Liver (tissue), 9 donors: ENCODE measurements around the gene ZNF333. TPM values are rescaled to one million over a fixed set of nuclear protein-coding genes. Genes with fewer than 3 reads are reported as not detected.

Experiments used
- DNase-seq: peaks from one replicate; pipeline ENCODE4 v3.0.0-alpha.2; 2017; ENCODE audit warnings: low spot score
- H3K27ac ChIP-seq, 2 donors: one replicate each; pipeline ENCODE4 v1.7.0; 2013; ENCODE audit warnings: inconsistent platforms in 2 of 2, low read length in 2 of 2, control low read depth in 1 of 2, low read depth in 1 of 2, mild to moderate bottlenecking in 1 of 2
- H3K27me3 ChIP-seq, 4 donors: one replicate each; pipeline versions ENCODE4 v1.6.1 to v1.7.0; 2013; ENCODE audit warnings: low read length in 3 of 4, inconsistent platforms in 1 of 4, mild to moderate bottlenecking in 1 of 4, moderate library complexity in 1 of 4; ENCODE audit not compliant: control insufficient read depth in 4 of 4, insufficient read depth in 4 of 4
- H3K36me3 ChIP-seq, 4 donors: one replicate each; pipeline versions ENCODE4 v1.6.1 to v1.7.0; 2013; ENCODE audit warnings: low read length in 3 of 4, mild to moderate bottlenecking in 3 of 4, low read depth in 1 of 4, moderate library complexity in 1 of 4; ENCODE audit not compliant: control insufficient read depth in 4 of 4, insufficient read depth in 3 of 4
- H3K4me1 ChIP-seq, 4 donors: one replicate each; pipeline versions ENCODE4 v1.6.1 to v1.7.0; 2013; ENCODE audit warnings: low read length in 3 of 4, mild to moderate bottlenecking in 3 of 4, moderate library complexity in 1 of 4; ENCODE audit not compliant: control insufficient read depth in 4 of 4, insufficient read depth in 4 of 4
- H3K4me3 ChIP-seq, 3 donors: one replicate each; pipeline versions ENCODE4 v1.6.1 to v1.7.0; 2013; ENCODE audit warnings: low read length in 3 of 3, control low read depth in 1 of 3, low read depth in 1 of 3, mild to moderate bottlenecking in 1 of 3
- H3K9ac ChIP-seq, 2 donors: one replicate each; pipeline ENCODE4 v1.7.0; 2013; ENCODE audit warnings: low read length in 2 of 2, mild to moderate bottlenecking in 2 of 2, moderate library complexity in 2 of 2, control low read depth in 1 of 2, low read depth in 1 of 2
- H3K9me3 ChIP-seq, 4 donors: one replicate each; pipeline versions ENCODE4 v1.6.1 to v1.7.0; 2013; ENCODE audit warnings: low read length in 3 of 4; ENCODE audit not compliant: control insufficient read depth in 4 of 4
- EGR1 ChIP-seq, 2 donors: IDR thresholded peaks; 2 replicates each; pipeline ENCODE4 v1.6.1; 2016 to 2018; ENCODE audit warnings: antibody characterized with exemption in 2 of 2, low read depth in 2 of 2
- FOXA1 ChIP-seq: IDR thresholded peaks from 2 replicates; pipeline ENCODE4 v1.6.1; 2016; ENCODE audit warnings: antibody characterized with exemption
- FOXA2 ChIP-seq: IDR thresholded peaks from 2 replicates; pipeline ENCODE4 v1.6.1; 2016; ENCODE audit warnings: antibody characterized with exemption
- GABPA ChIP-seq, 2 donors: IDR thresholded peaks in 1 of 2; conservative IDR thresholded peaks in 1 of 2; 2 replicates each; pipeline ENCODE4 v1.6.1; 2016; ENCODE audit warnings: antibody characterized with exemption in 2 of 2, mild to moderate bottlenecking in 1 of 2, moderate library complexity in 1 of 2
- HNF4A ChIP-seq, 2 donors: conservative IDR thresholded peaks; 2 replicates each; pipeline ENCODE4 v1.6.1; 2016; ENCODE audit warnings: antibody characterized with exemption in 2 of 2, mild to moderate bottlenecking in 2 of 2
- HNF4G ChIP-seq: IDR thresholded peaks from 2 replicates; pipeline ENCODE4 v1.6.1; 2016; ENCODE audit warnings: antibody characterized with exemption
- NR2F2 ChIP-seq: IDR thresholded peaks from 2 replicates; pipeline ENCODE4 v1.6.1; 2016; ENCODE audit warnings: antibody characterized with exemption
- RAD21 ChIP-seq, 2 donors: IDR thresholded peaks; 2 replicates each; pipeline ENCODE4 v1.6.1; 2016; ENCODE audit warnings: antibody characterized with exemption in 2 of 2, mild to moderate bottlenecking in 2 of 2
- SP1 ChIP-seq: IDR thresholded peaks from 2 replicates; pipeline ENCODE4 v1.6.1; 2018; ENCODE audit warnings: antibody characterized with exemption, mild to moderate bottlenecking
- TAF1 ChIP-seq: conservative IDR thresholded peaks from 2 replicates; pipeline ENCODE4 v1.6.1; 2016; ENCODE audit warnings: antibody characterized with exemption, mild to moderate bottlenecking
- YY1 ChIP-seq: IDR thresholded peaks from 2 replicates; pipeline ENCODE4 v1.6.1; 2016; ENCODE audit warnings: antibody characterized with exemption, mild to moderate bottlenecking
- WGBS: extraction: QIAGEN DNeasy Blood & Tissue Kit; methylation state at CpG from one replicate; pipeline ENCODE4 v1.1.7; 2013; 5-methylcytosine and 5-hydroxymethylcytosine counted together
- polyA plus RNA-seq, 2 donors: library from polyadenylated mRNA; stranded (reverse) in 1 of 2; unstranded in 1 of 2; fragments of 200-250 nt in 1 of 2; fragments of >200 nt in 1 of 2; fragmentation: Nextera tagmentation in 1 of 2; extraction: Ambion mirVana in 1 of 2; gene quantifications; one replicate each; pipeline versions ENCODE4 v1.2.1 to v1.2.3, GENCODE V29; 2013 to 2015
- total RNA-seq, 2 donors: library from RNA; depleted of rRNA; stranded (reverse); fragments of >200 nt; gene quantifications; one replicate each; pipeline ENCODE4 v1.2.3, GENCODE V29; 2014
- TF ChIP-seq, protein P1 (sequence below): fragments of 150-350 bp; IDR thresholded peaks from 2 replicates; pipeline ENCODE4 v1.5.1; 2017; ENCODE audit warnings: improper control_type of control experiment, low read depth, low read length; ENCODE audit not compliant: missing input control
- TF ChIP-seq, protein P2 (sequence below): IDR thresholded peaks from 2 replicates; pipeline ENCODE4 v1.6.1; 2016; ENCODE audit warnings: antibody characterized with exemption
- TF ChIP-seq, protein P3 (sequence below): IDR thresholded peaks from 2 replicates; pipeline ENCODE4 v1.6.1; 2016; ENCODE audit warnings: antibody characterized with exemption
- TF ChIP-seq, protein P4 (sequence below): IDR thresholded peaks from 2 replicates; pipeline ENCODE4 v1.6.1; 2016; ENCODE audit warnings: antibody characterized with exemption, mild to moderate bottlenecking
- TF ChIP-seq, protein P5 (sequence below): IDR thresholded peaks from 2 replicates; pipeline ENCODE4 v1.6.1; 2016; ENCODE audit warnings: antibody characterized with exemption
- donor health status: healthy.
- donor health status: healthy.
- donor health status: healthy.
- donor health status: healthy.
- donor health status: healthy.

Gene ZNF333
- total and polyA plus RNA-seq, 4 donors: 1.7 to 11.2 (median 3.6) TPM

DNA sequence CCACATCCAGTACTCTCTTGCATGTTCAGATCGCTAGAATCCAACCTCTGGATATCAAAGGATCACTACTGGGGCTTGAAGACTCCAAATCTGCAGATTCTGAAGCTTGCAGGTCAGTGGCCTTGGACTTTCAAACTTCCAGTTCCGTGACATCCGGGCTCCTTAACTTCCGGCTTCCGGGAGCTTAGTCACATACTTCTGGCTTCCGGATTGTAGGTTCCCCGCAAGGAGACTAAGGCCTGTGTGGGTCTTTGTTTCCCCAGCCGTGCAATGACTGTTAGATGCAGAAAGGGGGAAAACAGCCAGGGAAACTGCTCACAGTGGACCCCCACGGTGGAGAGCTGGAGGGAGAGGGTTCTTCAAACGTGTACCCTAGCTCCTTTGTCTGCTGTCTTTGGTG is 41.4 kb downstream of the ZNF333 start:
- H3K9ac ChIP-seq: no peak overlapping the region
- H3K27me3 ChIP-seq: no peaks in the 10 kb centered on the region
- no peak overlapping the region for H3K27ac ChIP-seq
- no peak overlapping the region for H3K4me3 ChIP-seq
- no peak for TF ChIP-seq YY1
- TF ChIP-seq, protein P1, sequence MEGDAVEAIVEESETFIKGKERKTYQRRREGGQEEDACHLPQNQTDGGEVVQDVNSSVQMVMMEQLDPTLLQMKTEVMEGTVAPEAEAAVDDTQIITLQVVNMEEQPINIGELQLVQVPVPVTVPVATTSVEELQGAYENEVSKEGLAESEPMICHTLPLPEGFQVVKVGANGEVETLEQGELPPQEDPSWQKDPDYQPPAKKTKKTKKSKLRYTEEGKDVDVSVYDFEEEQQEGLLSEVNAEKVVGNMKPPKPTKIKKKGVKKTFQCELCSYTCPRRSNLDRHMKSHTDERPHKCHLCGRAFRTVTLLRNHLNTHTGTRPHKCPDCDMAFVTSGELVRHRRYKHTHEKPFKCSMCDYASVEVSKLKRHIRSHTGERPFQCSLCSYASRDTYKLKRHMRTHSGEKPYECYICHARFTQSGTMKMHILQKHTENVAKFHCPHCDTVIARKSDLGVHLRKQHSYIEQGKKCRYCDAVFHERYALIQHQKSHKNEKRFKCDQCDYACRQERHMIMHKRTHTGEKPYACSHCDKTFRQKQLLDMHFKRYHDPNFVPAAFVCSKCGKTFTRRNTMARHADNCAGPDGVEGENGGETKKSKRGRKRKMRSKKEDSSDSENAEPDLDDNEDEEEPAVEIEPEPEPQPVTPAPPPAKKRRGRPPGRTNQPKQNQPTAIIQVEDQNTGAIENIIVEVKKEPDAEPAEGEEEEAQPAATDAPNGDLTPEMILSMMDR: no peak
- TF ChIP-seq GABPA (IDR thresholded peaks at IDR 0.05 in 1 of 2, conservative IDR thresholded peaks at IDR 0.05 in 1 of 2): no peak
- no peak for TF ChIP-seq FOXA2
- TF ChIP-seq, protein P2, sequence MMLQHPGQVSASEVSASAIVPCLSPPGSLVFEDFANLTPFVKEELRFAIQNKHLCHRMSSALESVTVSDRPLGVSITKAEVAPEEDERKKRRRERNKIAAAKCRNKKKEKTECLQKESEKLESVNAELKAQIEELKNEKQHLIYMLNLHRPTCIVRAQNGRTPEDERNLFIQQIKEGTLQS: no peak
- TF ChIP-seq, protein P3, sequence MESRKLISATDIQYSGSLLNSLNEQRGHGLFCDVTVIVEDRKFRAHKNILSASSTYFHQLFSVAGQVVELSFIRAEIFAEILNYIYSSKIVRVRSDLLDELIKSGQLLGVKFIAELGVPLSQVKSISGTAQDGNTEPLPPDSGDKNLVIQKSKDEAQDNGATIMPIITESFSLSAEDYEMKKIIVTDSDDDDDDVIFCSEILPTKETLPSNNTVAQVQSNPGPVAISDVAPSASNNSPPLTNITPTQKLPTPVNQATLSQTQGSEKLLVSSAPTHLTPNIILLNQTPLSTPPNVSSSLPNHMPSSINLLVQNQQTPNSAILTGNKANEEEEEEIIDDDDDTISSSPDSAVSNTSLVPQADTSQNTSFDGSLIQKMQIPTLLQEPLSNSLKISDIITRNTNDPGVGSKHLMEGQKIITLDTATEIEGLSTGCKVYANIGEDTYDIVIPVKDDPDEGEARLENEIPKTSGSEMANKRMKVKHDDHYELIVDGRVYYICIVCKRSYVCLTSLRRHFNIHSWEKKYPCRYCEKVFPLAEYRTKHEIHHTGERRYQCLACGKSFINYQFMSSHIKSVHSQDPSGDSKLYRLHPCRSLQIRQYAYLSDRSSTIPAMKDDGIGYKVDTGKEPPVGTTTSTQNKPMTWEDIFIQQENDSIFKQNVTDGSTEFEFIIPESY: no peak
- TF ChIP-seq, protein P4, sequence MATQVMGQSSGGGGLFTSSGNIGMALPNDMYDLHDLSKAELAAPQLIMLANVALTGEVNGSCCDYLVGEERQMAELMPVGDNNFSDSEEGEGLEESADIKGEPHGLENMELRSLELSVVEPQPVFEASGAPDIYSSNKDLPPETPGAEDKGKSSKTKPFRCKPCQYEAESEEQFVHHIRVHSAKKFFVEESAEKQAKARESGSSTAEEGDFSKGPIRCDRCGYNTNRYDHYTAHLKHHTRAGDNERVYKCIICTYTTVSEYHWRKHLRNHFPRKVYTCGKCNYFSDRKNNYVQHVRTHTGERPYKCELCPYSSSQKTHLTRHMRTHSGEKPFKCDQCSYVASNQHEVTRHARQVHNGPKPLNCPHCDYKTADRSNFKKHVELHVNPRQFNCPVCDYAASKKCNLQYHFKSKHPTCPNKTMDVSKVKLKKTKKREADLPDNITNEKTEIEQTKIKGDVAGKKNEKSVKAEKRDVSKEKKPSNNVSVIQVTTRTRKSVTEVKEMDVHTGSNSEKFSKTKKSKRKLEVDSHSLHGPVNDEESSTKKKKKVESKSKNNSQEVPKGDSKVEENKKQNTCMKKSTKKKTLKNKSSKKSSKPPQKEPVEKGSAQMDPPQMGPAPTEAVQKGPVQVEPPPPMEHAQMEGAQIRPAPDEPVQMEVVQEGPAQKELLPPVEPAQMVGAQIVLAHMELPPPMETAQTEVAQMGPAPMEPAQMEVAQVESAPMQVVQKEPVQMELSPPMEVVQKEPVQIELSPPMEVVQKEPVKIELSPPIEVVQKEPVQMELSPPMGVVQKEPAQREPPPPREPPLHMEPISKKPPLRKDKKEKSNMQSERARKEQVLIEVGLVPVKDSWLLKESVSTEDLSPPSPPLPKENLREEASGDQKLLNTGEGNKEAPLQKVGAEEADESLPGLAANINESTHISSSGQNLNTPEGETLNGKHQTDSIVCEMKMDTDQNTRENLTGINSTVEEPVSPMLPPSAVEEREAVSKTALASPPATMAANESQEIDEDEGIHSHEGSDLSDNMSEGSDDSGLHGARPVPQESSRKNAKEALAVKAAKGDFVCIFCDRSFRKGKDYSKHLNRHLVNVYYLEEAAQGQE: no peak
- no peak for TF ChIP-seq SP1
- TF ChIP-seq, protein P5, sequence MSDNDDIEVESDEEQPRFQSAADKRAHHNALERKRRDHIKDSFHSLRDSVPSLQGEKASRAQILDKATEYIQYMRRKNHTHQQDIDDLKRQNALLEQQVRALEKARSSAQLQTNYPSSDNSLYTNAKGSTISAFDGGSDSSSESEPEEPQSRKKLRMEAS: no peak
- TF ChIP-seq FOXA1: no peak
- TF ChIP-seq EGR1 (IDR thresholded peaks at IDR 0.05; ENCODE audit: low read depth in 2 of 2): no peak
- no peak for TF ChIP-seq NR2F2
- no peak for TF ChIP-seq HNF4A (conservative IDR thresholded peaks at IDR 0.05)
- no peak for TF ChIP-seq TAF1
- TF ChIP-seq HNF4G: no peak
- TF ChIP-seq RAD21 (IDR thresholded peaks at IDR 0.05): no peak
- H3K4me1 ChIP-seq: no peaks in the 10 kb centered on the region
- H3K9me3 ChIP-seq: peaks cover 7 to 33% (median 18%) of the 10 kb centered on the region in 4 donors
- 67% methylated on average over 10 of the region's 10 CpGs for WGBS
- no peak for DNase-seq
- no peaks in the 10 kb centered on the region for H3K36me3 ChIP-seq

DNA sequence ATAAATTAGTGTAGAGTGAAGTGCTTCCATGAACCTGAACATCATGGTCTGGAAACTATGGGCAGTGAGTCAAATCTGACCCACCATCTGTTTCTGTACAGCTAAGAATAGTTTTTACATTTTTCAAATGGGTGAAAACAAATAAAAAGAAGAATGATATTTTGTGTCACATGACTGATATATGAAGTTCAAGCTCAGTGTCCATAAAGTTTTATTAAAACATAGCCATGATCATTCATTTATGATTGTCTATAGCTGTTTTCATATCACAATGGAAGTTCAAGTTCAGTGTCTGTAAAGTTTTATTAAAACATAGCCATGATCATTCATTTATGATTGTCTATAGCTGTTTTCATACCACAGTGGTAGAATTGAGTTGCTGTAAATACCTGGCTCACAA is 42.7 kb downstream of the ZNF333 start:
- Histone ChIP-seq H3K27me3 (no peaks in the 10 kb centered on the region), H3K9ac (no peak overlapping the region), H3K4me3 (no peak overlapping the region), H3K4me1 (no peaks in the 10 kb centered on the region), H3K36me3 (no peaks in the 10 kb centered on the region), H3K27ac (no peak overlapping the region), H3K9me3 (peaks cover 4 to 24% (median 13%) of the 10 kb centered on the region in 4 donors)
- TF ChIP-seq HNF4A (conservative IDR thresholded peaks at IDR 0.05) (no peak), YY1 (no peak), GABPA (IDR thresholded peaks at IDR 0.05 in 1 of 2, conservative IDR thresholded peaks at IDR 0.05 in 1 of 2) (no peak), TAF1 (no peak), HNF4G (no peak), RAD21 (IDR thresholded peaks at IDR 0.05) (no peak)
- TF ChIP-seq, protein P1: no peak
- TF ChIP-seq, protein P4: no peak
- no peak for DNase-seq
